ENCODE results near the gene NR2F2. TPM values are rescaled to one million over a fixed set of nuclear protein-coding genes. Genes with fewer than 3 reads are reported as not detected.

Gene NR2F2
- total and polyA plus RNA-seq, 2 of the 13 experiments (the other 11 are each of a cell fraction or from before 2014, with no cell fraction given): 3.5 to 4.7 TPM

GRCh38 chr15:96381463-96381862 is 51.0 kb downstream of the NR2F2 start (continued):
- TF ChIP-seq BCLAF1 (IDR thresholded peaks at IDR 0.05) (no peak), NFYC (CRISPR knock-in tag; IDR thresholded peaks at IDR 0.05) (no peak), FOXO1 (CRISPR knock-in tag; IDR thresholded peaks at IDR 0.05) (no peak), HNRNPL (IDR thresholded peaks at IDR 0.05; ENCODE audit: low read depth, low read length) (no peak), XBP1 (CRISPR knock-in tag; IDR thresholded peaks at IDR 0.05) (no peak), PHB2 (IDR thresholded peaks at IDR 0.05; ENCODE audit: partially characterized antibody) (no peak), JDP2 (CRISPR knock-in tag; IDR thresholded peaks at IDR 0.05; ENCODE audit: borderline replicate concordance) (no peak), HOMEZ (CRISPR knock-in tag; IDR thresholded peaks at IDR 0.05; ENCODE audit: low read depth) (no peak), JUNB (CRISPR knock-in tag; IDR thresholded peaks at IDR 0.05; ENCODE audit: borderline replicate concordance) (no peak), HOXA9 (CRISPR knock-in tag; IDR thresholded peaks at IDR 0.05; ENCODE audit: borderline replicate concordance) (no peak), ZNF841 (CRISPR knock-in tag; IDR thresholded peaks at IDR 0.05; ENCODE audit: borderline replicate concordance) (no peak)
